ENCODE results near the gene KASH5.

KASH5 gene

GRCh38 chr19:49437231-49437630, 49.2 kb downstream of the KASH5 start:
- H3K36me3 ChIP-seq (ENCODE audit: control insufficient read depth in 4 of 4, insufficient read depth in 4 of 4, low read length in 3 of 4), result no peaks in the 10 kb centered on the region
- DNase-seq, result no peak
- H3K4me3 ChIP-seq (ENCODE audit: control insufficient read depth in 1 of 7, extremely low read depth in 1 of 7, insufficient read depth in 4 of 7, low read depth in 2 of 7, low read length in 6 of 7), result no peak overlapping the region
- no peak overlapping the region for H3K27ac ChIP-seq (ENCODE audit: insufficient read depth in 1 of 2, low read depth in 1 of 2, low read length in 2 of 2, poor library complexity in 1 of 2, severe bottlenecking in 2 of 2)
- H3K4me1 ChIP-seq (ENCODE audit: control extremely low read depth in 1 of 4, control insufficient read depth in 4 of 4, insufficient read depth in 4 of 4, low read length in 3 of 4), result peaks cover 0 to 22% (median 9%) of the 10 kb centered on the region in 4 experiments
- H3K27me3 ChIP-seq (replicated peaks in 2 of 5; ENCODE audit: control insufficient read depth in 4 of 5, insufficient read depth in 5 of 5, low read length in 4 of 5), result peaks cover 2 to 100% (median 66%) of the 10 kb centered on the region in 5 experiments
- POLR2A ChIA-PET, result no interaction called here
- CTCF ChIA-PET, result interaction anchor here (1.2 kb wide), 1 partner anchor 240 kb away, joined by 3 read pairs; the partner anchor contains the start of gene PRMT1
- 35% methylated on average over 5 of the region's 8 CpGs for WGBS (ENCODE audit: insufficient coverage)
- H3K9me3 ChIP-seq (ENCODE audit: control extremely low read depth in 1 of 5, control insufficient read depth in 4 of 5, insufficient read depth in 2 of 5, low read depth in 1 of 5, low read length in 4 of 5), result peaks cover 0 to 3% (median 0%) of the 10 kb centered on the region in 5 experiments

GRCh38 chr19:49438261-49438660, 50.2 kb downstream of the KASH5 start:
- peaks cover 0 to 3% (median 0%) of the 10 kb centered on the region in 5 experiments for H3K9me3 ChIP-seq (ENCODE audit: control extremely low read depth in 1 of 5, control insufficient read depth in 4 of 5, insufficient read depth in 2 of 5, low read depth in 1 of 5, low read length in 4 of 5)
- CTCF ChIA-PET, result interaction anchor here (1.0 kb wide), 1 partner anchor 21 kb away, joined by 3 read pairs; no protein-coding TSS in a partner anchor
- WGBS (ENCODE audit: insufficient coverage), result 13% methylated on average over 1 of the region's 6 CpGs

DNA sequence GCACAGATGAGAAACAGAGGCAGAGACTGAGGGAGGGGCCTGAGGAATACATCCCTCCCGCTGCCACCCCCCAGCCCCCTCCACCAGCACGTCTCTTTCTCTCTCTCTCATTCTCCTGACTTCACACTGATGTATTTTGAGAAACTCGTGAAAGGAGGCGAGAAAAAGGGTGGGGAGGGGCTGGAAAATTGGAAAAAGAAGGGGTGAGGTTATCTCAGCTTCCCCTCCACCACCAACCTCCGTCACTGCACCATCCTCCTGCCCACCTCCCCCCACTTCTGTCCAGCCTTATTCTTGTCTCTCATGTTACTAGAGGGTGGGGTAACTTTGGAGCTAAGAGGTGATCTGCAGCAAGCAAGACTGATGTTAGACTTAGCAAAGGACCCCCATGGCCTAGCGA, 51.8 kb downstream of the KASH5 start:
- Histone ChIP-seq H3K9me3 (ENCODE audit: control extremely low read depth in 1 of 5, control insufficient read depth in 4 of 5, insufficient read depth in 2 of 5, low read depth in 1 of 5, low read length in 4 of 5) (peaks cover 0 to 3% (median 0%) of the 10 kb centered on the region in 5 experiments), H3K27me3 (replicated peaks in 2 of 5; ENCODE audit: control insufficient read depth in 4 of 5, insufficient read depth in 5 of 5, low read length in 4 of 5) (peaks cover 2 to 77% (median 50%) of the 10 kb centered on the region in 5 experiments), H3K4me1 (ENCODE audit: control extremely low read depth in 1 of 4, control insufficient read depth in 4 of 4, insufficient read depth in 4 of 4, low read length in 3 of 4) (peaks cover 0 to 27% (median 18%) of the 10 kb centered on the region in 4 experiments), H3K4me3 (ENCODE audit: control insufficient read depth in 1 of 7, extremely low read depth in 1 of 7, insufficient read depth in 4 of 7, low read depth in 2 of 7, low read length in 6 of 7) (no peak overlapping the region), H3K27ac (ENCODE audit: insufficient read depth in 1 of 2, low read depth in 1 of 2, low read length in 2 of 2, poor library complexity in 1 of 2, severe bottlenecking in 2 of 2) (no peak overlapping the region), H3K36me3 (ENCODE audit: control insufficient read depth in 4 of 4, insufficient read depth in 4 of 4, low read length in 3 of 4) (no peaks in the 10 kb centered on the region)
- CTCF ChIA-PET, result interaction anchor here (1.0 to 1.4 kb wide), 2 partner anchors 10 to 48 kb away, joined by 3 to 4 read pairs; no protein-coding TSS in a partner anchor
- POLR2A ChIA-PET, result no interaction called here
- WGBS (ENCODE audit: insufficient coverage), result 100% methylated on average over 1 of the region's 6 CpGs
- DNase-seq, result no peak

More at GRCh38 chr19:49438261-49438660, 50.2 kb downstream of the KASH5 start:
- H3K4me3 ChIP-seq (ENCODE audit: control insufficient read depth in 1 of 7, extremely low read depth in 1 of 7, insufficient read depth in 4 of 7, low read depth in 2 of 7, low read length in 6 of 7), result no peak overlapping the region
- peaks cover 0 to 22% (median 15%) of the 10 kb centered on the region in 4 experiments for H3K4me1 ChIP-seq (ENCODE audit: control extremely low read depth in 1 of 4, control insufficient read depth in 4 of 4, insufficient read depth in 4 of 4, low read length in 3 of 4)
- no peak overlapping the region for H3K27ac ChIP-seq (ENCODE audit: insufficient read depth in 1 of 2, low read depth in 1 of 2, low read length in 2 of 2, poor library complexity in 1 of 2, severe bottlenecking in 2 of 2)
- DNase-seq, result no peak
- H3K36me3 ChIP-seq (ENCODE audit: control insufficient read depth in 4 of 4, insufficient read depth in 4 of 4, low read length in 3 of 4), result no peaks in the 10 kb centered on the region
- POLR2A ChIA-PET, result no interaction called here
- peaks cover 2 to 93% (median 59%) of the 10 kb centered on the region in 5 experiments for H3K27me3 ChIP-seq (replicated peaks in 2 of 5; ENCODE audit: control insufficient read depth in 4 of 5, insufficient read depth in 5 of 5, low read length in 4 of 5)

GRCh38 chr19:49440439-49441209, 52.6 kb downstream of the KASH5 start:
- no peak for DNase-seq
- POLR2A ChIA-PET, result no interaction called here

DNA sequence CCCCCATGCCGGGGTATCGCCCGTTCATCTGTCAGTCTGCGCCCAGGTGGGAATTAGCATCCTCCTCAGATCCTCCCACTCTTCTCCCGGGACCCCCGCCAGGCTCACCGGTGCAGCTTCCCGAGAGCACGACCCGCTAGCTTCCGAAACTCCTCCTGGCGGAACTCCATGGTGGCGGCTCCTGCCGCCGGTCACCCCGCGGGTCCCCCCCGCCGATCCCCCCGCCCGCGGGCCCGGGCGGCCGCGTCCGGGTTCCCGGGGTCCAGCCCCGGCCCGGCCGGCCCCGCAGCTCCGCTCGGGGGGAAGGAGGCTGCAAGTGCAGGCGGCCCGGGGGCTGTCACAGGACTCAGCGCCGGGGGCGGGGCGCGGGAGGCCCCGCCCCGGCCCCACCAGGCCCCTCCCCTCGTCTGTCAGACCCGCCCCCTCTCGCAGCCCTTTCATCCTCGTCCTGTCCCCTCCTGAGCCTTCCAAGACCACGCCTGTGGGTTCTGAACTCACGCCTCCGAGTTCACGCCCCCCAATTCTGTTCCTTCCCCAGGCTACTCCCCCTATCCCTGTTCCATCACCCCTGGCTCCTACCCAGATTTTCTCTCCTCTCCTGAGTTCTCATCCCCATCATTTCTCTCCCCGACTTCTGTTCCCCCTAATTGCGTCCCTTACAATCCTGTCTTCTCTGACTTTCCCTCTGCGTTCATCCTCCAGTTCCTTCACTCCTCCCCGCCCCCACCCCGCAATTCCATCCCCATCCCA, 53.3 kb downstream of the KASH5 start, which contains the start of gene SLC17A7:
Gene SLC17A7 (minus strand): TSS at position 318 of the 750 bp plus-strand sequence. CDS start 148 bp downstream, at position 170.
- Histone ChIP-seq H3K4me3 (ENCODE audit: control insufficient read depth in 1 of 7, extremely low read depth in 1 of 7, insufficient read depth in 4 of 7, low read depth in 2 of 7, low read length in 6 of 7) (peak within 1 kb of the TSS in 4 of 7 experiments; percentile 3 to 79 (median 49)), H3K9me3 (ENCODE audit: control extremely low read depth in 1 of 5, control insufficient read depth in 4 of 5, insufficient read depth in 2 of 5, low read depth in 1 of 5, low read length in 4 of 5) (peaks cover 0 to under 1% (median 0%) of the 10 kb centered on the region in 5 experiments), H3K27me3 (replicated peaks in 2 of 5; ENCODE audit: control insufficient read depth in 4 of 5, insufficient read depth in 5 of 5, low read length in 4 of 5) (peaks cover 2 to 62% (median 41%) of the 10 kb centered on the region in 5 experiments), H3K27ac (ENCODE audit: insufficient read depth in 1 of 2, low read depth in 1 of 2, low read length in 2 of 2, poor library complexity in 1 of 2, severe bottlenecking in 2 of 2) (no peak within 1 kb of the TSS), H3K4me1 (ENCODE audit: control extremely low read depth in 1 of 4, control insufficient read depth in 4 of 4, insufficient read depth in 4 of 4, low read length in 3 of 4) (peaks cover 0 to 26% (median 16%) of the 10 kb centered on the region in 4 experiments), H3K36me3 (ENCODE audit: control insufficient read depth in 4 of 4, insufficient read depth in 4 of 4, low read length in 3 of 4) (peaks cover 0 to 4% (median under 1%) of the 10 kb centered on the region in 4 experiments)
- CTCF ChIA-PET, result interaction anchor here (1.0 to 2.2 kb wide), 3 partner anchors 31 to 140 kb away, joined by 3 to 9 read pairs (median 4); no protein-coding TSS in a partner anchor
- POLR2A ChIA-PET, result no interaction called here
- DNase-seq, result peak in 2 of 3 donors; percentile 47 to 50
- WGBS (ENCODE audit: insufficient coverage), result 4% methylated on average over 42 of the region's 56 CpGs

More at GRCh38 chr19:49440439-49441209, 52.6 kb downstream of the KASH5 start:
- 49% methylated on average over 18 of the region's 19 CpGs for WGBS (ENCODE audit: insufficient coverage)
- H3K36me3 ChIP-seq (ENCODE audit: control insufficient read depth in 4 of 4, insufficient read depth in 4 of 4, low read length in 3 of 4), result no peaks in the 10 kb centered on the region
- H3K27ac ChIP-seq (ENCODE audit: insufficient read depth in 1 of 2, low read depth in 1 of 2, low read length in 2 of 2, poor library complexity in 1 of 2, severe bottlenecking in 2 of 2), result no peak overlapping the region
- peaks cover 0 to 27% (median 18%) of the 10 kb centered on the region in 4 experiments for H3K4me1 ChIP-seq (ENCODE audit: control extremely low read depth in 1 of 4, control insufficient read depth in 4 of 4, insufficient read depth in 4 of 4, low read length in 3 of 4)
- H3K9me3 ChIP-seq (ENCODE audit: control extremely low read depth in 1 of 5, control insufficient read depth in 4 of 5, insufficient read depth in 2 of 5, low read depth in 1 of 5, low read length in 4 of 5), result peaks cover 0 to 3% (median 0%) of the 10 kb centered on the region in 5 experiments
- H3K27me3 ChIP-seq (replicated peaks in 2 of 5; ENCODE audit: control insufficient read depth in 4 of 5, insufficient read depth in 5 of 5, low read length in 4 of 5), result peaks cover 2 to 69% (median 45%) of the 10 kb centered on the region in 5 experiments
- CTCF ChIA-PET, result interaction anchor here (1.0 to 1.4 kb wide), 2 partner anchors 11 to 49 kb away, joined by 3 to 4 read pairs; no protein-coding TSS in a partner anchor
- peak overlapping the region in 2 of 7 experiments; percentile 16 to 19 for H3K4me3 ChIP-seq (ENCODE audit: control insufficient read depth in 1 of 7, extremely low read depth in 1 of 7, insufficient read depth in 4 of 7, low read depth in 2 of 7, low read length in 6 of 7)

DNA sequence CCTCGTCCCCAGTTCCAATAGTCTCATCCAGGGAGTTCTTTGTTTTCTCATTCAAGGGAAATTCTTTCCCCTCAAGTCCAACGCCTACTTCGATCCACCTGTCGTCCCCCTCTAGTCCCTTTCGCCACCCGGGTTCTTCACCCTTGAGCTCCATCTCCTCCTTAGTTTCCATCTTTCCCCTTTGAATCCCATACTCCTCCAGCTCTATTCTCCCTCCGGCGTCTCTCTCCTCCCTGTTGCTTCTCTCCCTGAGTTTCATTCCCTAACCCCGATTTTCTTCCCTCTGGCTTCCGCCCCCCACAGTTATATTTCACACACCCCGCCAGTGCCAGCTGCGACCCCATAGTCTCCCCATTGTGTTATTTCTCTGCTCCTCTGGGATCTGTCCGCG, 53.9 kb downstream of the KASH5 start:
- Histone ChIP-seq H3K27ac (ENCODE audit: insufficient read depth in 1 of 2, low read depth in 1 of 2, low read length in 2 of 2, poor library complexity in 1 of 2, severe bottlenecking in 2 of 2) (no peak overlapping the region), H3K27me3 (replicated peaks in 2 of 5; ENCODE audit: control insufficient read depth in 4 of 5, insufficient read depth in 5 of 5, low read length in 4 of 5) (peaks cover 2 to 56% (median 38%) of the 10 kb centered on the region in 5 experiments), H3K4me3 (ENCODE audit: control insufficient read depth in 1 of 7, extremely low read depth in 1 of 7, insufficient read depth in 4 of 7, low read depth in 2 of 7, low read length in 6 of 7) (peak overlapping the region in 2 of 7 experiments; percentile 79), H3K36me3 (ENCODE audit: control insufficient read depth in 4 of 4, insufficient read depth in 4 of 4, low read length in 3 of 4) (peaks cover 0 to 10% (median 5%) of the 10 kb centered on the region in 4 experiments), H3K4me1 (ENCODE audit: control extremely low read depth in 1 of 4, control insufficient read depth in 4 of 4, insufficient read depth in 4 of 4, low read length in 3 of 4) (peaks cover 0 to 22% (median 15%) of the 10 kb centered on the region in 4 experiments), H3K9me3 (ENCODE audit: control extremely low read depth in 1 of 5, control insufficient read depth in 4 of 5, insufficient read depth in 2 of 5, low read depth in 1 of 5, low read length in 4 of 5) (no peaks in the 10 kb centered on the region)
- POLR2A ChIA-PET, result no interaction called here
- WGBS (ENCODE audit: insufficient coverage), result 42% methylated on average over 13 of the region's 14 CpGs
- DNase-seq, result no peak
- CTCF ChIA-PET, result interaction anchor here (1.0 to 2.2 kb wide), 3 partner anchors 31 to 141 kb away, joined by 3 to 9 read pairs (median 4); no protein-coding TSS in a partner anchor
